ENCODE measurements around the gene OR5AU1.
"Not testable (repeated sequence)": the region's sequence is repeated elsewhere in the genome, so short reads cannot be mapped to it uniquely, and the experiment has no call there.

Gene OR5AU1

GRCh38 chr14:21168055-21168454, 12.2 kb upstream of the OR5AU1 start:
- TF ChIP-seq, protein P1, sequence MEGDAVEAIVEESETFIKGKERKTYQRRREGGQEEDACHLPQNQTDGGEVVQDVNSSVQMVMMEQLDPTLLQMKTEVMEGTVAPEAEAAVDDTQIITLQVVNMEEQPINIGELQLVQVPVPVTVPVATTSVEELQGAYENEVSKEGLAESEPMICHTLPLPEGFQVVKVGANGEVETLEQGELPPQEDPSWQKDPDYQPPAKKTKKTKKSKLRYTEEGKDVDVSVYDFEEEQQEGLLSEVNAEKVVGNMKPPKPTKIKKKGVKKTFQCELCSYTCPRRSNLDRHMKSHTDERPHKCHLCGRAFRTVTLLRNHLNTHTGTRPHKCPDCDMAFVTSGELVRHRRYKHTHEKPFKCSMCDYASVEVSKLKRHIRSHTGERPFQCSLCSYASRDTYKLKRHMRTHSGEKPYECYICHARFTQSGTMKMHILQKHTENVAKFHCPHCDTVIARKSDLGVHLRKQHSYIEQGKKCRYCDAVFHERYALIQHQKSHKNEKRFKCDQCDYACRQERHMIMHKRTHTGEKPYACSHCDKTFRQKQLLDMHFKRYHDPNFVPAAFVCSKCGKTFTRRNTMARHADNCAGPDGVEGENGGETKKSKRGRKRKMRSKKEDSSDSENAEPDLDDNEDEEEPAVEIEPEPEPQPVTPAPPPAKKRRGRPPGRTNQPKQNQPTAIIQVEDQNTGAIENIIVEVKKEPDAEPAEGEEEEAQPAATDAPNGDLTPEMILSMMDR (IDR thresholded peaks at IDR 0.05; ENCODE audit: extremely low read depth, missing control alignments), result no peak
- DNase-seq (ENCODE audit: low spot score), result no peak

DNA sequence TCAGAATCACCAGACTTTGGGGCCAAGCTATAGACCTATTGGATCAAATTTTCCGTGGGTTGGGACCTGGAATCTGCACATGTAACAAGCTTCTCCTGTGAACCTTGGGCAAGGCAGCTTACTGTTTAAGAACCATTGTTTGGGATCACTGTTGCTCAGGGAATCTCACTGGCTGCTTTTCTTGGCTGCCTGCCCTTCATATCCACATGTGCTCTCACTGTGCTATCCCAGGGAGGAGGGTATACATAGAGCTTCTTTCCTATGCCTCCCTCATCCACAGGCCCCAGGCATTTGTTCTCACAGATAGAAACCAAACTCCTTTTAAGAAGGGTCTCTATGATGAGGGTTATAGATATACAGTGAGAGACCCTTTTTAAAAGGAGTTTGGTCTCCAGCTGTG, 9.8 kb upstream of the OR5AU1 start:
- DNase-seq (ENCODE audit: low spot score), result not testable (repeated sequence)

DNA sequence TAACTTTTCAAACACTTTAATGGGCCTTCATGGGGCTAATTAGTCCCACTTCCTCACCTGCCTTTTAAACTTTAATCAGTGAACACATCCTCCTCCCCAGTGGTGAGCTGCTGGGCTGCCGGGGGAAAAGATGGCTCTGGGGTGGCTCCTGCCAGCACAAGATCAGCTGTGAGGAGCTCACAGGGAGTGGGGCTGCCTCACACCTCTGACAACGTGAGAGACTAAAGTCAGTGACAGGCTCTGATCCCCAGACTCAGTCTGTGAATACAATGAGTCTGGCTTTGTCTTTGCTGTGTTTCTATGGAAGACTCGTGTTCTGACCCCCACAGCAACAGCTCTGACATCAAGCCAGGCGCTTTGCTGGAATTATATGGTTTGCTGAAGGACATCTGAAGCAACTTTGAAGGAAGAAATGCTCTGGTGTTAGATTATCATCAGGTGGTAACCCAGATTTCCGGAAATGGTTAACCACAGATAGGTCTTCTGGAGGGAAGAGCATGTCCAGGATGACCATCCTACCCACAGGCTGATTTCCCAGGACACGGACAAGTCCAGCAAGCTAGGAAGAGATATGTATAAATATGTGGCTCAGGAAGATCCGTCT, 9.2 kb upstream of the OR5AU1 start:
- not testable (repeated sequence) for DNase-seq (ENCODE audit: low spot score)

DNA sequence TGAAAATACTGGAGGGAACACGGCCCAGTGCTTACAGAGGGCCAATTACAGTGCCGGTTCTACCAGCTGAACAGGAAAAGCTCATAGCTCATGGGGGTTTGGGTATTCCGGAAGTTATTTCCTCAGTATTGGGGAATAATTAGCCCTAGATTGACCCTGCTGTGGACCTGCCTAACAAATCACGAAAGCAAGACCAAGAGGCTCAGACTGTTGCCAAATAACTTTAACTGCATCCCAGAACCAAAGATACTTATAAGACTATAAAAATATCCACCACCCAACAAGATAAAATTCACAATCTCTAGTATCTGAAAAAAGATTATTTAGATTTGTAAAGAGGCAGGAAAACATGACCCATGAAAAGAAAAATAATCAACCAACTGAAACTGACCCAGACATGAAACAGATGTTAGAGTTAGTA, 8.0 kb upstream of the OR5AU1 start:
- DNase-seq (ENCODE audit: low spot score), result no peak
- TF ChIP-seq, protein P1 (IDR thresholded peaks at IDR 0.05; ENCODE audit: extremely low read depth, missing control alignments), result no peak

DNA sequence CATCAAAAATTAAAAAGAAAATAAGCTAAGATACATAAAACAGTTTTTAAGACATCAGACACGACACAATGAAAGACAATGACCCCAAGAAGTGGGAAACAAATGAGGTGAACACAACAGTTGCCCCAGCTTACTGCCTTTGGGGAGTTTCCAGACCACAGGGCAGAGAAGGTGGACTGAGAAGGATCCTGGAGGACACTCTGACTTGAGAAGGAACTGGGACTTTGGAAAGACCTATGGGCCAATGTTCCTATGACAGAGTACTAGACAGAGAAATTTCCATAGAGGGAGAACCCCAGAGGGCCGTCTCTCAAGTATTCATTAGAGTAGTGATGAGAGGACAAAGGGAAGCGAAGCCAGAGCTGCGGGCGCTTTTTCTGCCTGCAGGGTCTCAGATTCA, 6.2 kb upstream of the OR5AU1 start:
- DNase-seq (ENCODE audit: low spot score), result no peak
- TF ChIP-seq, protein P1 (IDR thresholded peaks at IDR 0.05; ENCODE audit: extremely low read depth, missing control alignments), result no peak

DNA sequence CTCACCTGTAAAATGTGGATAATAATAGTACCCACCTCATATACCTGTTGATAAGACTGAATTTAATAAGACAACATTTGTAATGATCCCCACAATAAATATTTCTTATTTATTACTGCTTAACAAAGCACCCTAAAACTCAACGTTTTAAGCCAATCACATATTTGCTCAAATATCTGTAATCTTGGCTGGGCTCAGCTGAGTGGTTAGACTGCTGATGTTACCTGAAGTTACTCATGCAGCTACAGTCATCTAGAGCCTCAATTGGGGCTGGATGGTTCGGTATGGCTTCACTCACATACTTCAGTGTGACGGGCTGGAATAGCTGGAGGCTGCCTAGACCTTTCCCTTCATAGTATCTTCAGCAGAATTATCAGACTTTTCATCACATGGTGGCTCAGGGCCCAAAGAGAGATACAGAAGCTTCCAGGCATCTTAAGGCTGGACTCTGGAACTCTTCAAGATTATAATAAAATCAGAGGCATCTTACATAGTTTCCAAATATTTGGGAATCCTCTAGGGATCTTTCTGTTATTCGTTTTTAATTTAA, 4.3 kb upstream of the OR5AU1 start:
- no peak for DNase-seq (ENCODE audit: low spot score)
- TF ChIP-seq, protein P1 (IDR thresholded peaks at IDR 0.05; ENCODE audit: extremely low read depth, missing control alignments), result no peak

GRCh38 chr14:21158175-21158574, 2.3 kb upstream of the OR5AU1 start:
- DNase-seq (ENCODE audit: low spot score), result not testable (repeated sequence)

DNA sequence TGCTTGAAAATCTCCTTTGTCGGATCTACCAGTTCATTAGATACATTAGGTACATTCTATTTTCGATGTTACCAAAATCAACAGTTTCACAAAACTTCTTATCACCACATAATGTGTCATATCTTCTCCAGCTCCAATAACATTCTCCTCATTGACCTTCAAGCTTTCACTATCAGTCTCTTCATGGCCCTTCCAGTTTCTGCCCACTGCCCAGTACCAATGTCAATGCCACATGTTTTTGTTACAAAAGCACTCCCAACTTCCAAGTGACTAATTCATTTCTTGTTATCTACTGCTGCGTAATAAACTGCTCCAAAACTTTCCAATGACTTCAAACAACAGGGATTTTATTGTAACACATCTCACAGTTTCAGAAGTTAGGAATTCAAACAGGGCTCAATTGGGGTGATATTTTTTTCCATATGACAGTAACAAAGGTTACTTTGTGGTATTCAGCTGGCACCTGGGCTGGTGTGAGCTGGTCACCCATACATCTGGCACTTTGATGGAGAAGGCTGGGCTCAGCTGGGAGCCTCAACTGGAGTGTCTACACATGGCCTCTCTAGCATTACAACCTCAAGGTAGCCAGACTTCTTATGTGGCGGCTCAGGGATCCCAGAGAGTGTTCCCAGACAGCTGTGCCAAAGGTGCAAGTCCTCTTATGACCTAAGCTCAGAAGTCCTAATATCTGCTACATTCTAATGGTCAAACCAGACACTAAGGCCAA, 6.1 kb downstream of the OR5AU1 start:
- no peak for DNase-seq (ENCODE audit: low spot score)
- TF ChIP-seq, protein P1 (IDR thresholded peaks at IDR 0.05; ENCODE audit: extremely low read depth, missing control alignments), result no peak

DNA sequence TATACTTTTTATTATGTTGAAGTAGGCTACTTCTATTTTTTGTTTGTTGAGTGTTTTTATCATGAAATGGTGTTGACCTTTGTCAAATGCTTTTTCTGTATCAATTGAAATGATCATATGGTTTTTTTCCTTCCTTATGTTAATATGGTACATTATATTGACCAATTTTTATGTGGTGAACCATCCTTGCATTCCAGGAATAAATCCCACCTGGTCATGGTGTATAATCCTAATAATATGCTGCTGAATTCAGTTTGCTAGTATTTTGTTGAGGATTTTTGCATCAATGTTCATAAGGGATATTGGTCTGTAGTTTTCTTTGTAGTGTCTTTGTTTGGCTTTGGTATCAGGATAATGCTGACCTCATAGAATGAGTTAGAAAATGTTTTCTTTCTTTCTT, 10.4 kb downstream of the OR5AU1 start:
- TF ChIP-seq, protein P1 (IDR thresholded peaks at IDR 0.05; ENCODE audit: extremely low read depth, missing control alignments), result no peak
- DNase-seq (ENCODE audit: low spot score), result no peak

Measured in GM20000 (cell line).